ENCODE results near the gene DENND2A.

DENND2A gene

DNA sequence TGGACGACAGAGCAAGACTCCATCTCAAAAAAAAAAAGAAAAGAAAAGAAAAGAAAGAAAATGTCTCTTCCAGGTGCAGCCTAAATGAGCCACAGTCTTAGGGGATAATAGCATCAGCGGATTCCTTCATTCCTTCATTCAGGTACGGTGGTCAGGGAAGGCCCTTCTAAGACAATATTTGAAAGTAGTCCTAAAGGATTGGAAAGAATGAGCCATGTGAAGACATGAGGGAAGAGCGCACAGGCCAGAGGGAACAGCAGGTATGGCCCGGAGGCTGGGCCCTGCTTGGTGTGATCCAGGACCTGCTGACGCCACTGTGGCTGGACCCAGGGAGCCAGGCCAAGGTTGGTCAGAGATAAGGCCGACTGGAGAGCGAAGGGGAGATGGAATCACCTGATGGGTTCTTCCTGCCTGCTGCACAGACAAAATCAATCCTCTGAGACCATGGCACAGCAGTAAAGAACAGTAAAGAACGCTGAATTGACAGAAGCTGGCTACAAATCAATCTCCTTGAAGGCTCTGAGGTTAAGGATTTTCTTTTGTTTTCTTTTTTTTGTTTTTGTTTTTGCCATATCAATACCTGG lies 145.0 kb downstream of the DENND2A start:
- no peak for DNase-seq

DNA sequence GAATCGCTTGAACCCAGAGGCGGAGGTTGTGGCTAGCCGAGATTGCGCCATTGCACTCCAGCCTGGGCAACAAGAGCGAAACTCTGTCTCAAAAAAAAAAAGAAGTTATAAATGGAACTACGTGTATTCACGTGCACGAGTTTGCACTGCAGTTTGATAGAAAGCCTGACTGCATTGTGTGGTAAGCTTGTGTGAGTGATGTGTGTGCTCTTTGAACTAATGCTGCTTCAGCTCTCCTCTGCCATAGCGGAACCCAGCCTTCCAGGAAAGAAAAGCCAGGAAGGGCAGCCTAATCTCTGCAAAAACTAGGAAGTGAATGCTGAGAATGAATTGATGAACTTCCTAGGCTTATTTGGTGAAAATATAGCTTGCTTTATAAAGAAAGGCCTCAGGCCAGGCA lies 145.7 kb downstream of the DENND2A start:
- no peak for DNase-seq

DNA sequence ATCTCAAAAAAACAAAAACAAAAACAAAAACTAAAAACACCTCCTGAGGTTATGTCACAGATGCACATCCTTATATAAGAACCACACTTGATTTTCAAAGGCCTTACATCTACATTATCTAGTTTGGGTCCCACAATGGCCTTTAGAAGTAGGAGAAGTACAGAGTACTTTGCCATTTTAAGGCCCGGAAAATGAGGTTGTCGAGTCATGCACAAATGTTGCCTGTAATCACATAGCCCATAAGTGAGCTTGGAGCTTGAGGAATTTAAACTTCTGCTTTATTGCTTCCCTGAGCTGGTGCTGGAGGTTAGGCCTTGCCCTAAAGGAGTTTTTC lies 151.6 kb downstream of the DENND2A start:
- DNase-seq = no peak

DNA sequence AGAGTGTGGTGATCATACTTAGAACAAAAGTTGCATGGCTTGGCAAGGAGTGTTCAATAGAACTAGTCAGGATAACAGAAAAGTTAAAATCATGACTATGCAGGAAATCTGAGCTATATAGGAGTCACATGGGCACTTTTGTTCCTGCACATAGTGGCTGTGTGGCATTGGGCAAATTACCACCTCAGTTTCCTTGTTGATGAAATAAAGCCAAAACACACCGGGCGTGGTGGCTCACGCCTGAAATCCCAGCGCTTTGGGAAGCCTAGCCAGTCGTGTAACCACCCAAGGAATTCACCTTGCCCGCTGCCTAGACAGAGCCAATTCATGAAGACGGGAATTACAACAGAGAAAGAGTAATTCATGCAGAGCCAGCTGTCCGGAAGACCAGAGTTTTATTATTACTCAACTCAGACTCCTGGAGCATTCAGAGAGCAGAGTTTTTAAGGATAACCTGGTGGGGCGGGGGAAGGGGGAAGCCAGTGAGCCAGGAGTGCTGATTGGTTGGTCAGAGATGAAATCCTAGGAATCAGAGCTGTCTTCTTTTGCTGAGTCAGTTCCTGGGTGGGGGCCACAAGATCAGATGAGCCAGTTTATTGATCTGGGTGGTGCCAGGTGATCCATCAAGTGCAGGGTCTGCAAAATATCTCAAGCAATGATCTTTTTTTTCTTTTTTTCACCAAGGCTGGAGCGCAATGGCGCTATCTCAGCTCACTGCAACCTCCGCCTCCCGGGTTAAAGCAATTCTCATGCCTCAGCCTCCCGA lies 154.9 kb downstream of the DENND2A start:
- no peak for DNase-seq

DNA sequence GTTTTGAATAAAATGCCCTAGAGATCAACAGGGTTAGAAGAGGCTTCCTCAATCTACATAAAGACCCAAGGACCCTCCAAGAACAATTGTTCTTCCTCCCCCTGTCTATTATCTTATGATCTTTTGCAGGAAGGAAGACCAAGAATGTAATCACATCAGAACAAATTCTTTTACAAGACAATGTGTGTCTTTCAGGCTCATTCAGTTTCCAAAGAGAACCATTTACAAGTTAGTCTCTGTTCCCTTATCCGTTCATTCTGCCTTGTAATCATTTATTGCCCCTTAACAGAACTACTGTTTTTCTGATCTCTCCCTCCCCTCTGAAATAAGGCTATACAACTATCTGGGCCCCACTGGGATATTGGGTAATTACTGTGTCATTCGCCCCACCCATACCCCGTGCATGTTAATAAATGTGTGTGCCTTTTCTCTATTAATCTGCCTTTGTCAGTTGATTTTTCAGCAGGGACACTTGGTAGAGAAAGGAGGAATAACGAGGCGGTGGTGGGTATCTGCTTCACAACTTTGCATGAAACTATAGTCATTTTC lies 155.6 kb downstream of the DENND2A start:
- no peak for DNase-seq

DNA sequence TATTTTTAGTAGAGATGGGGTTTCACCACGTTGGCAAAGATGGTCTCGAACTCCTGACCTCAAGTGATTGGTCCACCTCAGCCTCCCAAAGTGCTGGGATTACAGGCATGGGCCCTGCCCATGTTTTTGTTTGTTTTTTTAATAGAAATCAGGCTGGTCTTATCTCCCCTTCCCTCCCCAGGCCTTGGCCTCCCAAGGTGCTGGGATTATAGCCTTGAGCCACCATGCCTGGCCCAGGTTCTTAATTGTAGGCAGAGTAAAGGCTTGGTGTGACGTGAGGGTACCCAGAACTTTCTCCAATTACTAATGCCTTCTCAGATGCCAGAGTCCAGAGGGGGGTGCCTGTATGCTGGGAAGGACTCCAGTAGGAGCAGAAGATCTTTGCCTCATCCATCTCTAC lies 156.1 kb downstream of the DENND2A start:
- DNase-seq = no peak

DNA sequence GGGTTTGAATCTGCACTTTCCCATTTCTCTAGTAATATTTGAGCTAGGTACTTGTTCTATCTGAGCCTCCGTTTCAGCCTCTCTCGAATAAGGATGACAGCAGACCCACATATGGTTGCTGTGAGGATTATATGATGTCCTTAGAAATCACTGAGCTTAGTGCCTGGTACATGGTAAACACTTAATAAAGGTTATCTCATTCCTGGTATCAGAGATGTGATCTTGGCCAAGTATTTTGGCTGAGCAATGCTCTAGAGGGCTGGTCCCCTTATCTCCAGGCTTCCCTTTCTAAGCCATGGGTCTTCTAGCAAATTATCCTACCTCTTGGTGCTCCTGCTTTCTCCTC lies 160.9 kb downstream of the DENND2A start:
- DNase-seq = no peak

DNA sequence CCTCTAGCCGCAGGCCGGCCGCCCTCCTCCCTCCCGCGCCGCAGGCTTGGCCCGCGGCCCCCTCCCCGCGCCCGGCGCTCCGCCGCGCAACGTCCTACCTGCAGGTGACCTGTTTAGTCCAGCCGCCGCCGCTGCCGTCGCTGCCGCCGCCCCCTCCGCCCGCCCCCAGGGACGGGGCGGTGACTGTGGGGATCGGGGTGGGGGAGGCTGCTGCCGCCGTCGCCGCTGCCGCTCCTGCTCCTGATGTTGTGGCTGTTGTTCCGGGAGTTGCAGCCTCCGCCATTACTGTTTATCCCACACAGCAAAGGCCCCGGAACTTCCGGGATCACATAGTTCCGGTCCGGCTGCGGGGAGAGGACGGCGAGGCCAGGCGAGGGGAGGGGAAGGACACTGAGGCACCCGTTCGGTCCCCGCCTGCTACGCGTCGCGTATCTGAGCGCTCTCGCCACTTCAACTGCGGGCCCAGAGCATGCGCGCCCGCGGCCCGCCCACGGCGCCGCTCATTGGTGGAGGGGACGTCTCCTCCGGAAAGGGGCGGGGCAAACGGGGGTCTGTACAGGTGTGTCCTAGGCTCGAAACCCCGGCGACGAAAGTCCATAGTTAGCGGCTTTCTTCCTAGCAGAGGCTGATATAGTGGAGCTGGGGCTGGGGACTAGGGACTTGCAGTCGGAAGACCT lies 161.4 kb downstream of the DENND2A start, which contains the start of gene MKRN1:
Gene MKRN1 (minus strand): TSS at position 444 of the 677 bp plus-strand sequence. CDS start 161 bp downstream, at position 283.
- DNase-seq = peak; percentile 100

DNA sequence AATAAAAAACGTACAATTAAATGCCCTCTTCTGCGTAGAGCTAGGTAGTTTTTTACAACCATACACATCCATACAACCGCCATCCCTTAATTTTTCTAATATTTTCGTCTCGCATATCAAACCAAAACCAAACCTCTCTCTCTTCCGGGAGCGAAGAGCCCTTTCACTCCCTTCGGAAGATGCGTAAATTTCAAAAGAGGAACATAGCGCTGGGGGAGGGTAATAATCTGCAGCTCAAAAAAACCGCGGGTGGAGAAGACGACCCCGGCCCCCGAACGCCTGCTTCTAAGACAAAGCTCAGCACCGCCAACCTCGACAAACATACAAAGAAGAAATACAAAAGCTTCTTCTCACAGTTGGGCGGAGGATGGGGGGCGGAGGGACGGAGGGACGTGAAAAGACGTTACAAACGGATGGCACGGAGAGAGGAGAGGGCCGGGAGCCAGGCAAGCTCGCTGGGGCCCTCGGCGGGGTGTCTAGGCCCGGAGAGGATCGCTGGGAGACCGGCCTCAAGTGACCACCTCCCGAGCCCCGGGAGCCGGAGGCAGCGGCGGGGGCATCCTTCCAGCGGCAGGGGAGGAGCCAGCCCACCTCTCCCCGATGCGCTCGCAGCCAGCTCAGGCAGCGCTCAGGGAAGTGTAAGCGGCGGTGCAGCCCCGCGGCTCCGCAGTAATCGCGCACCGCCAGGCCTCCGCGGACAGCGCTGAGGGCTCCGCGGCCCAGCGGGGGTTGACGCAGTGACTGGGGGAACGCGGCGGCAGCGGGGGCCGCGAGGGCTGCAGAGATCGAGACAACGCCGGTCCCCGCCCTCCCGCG lies 162.2 kb downstream of the DENND2A start:
- DNase-seq = peak; percentile 77

DNA sequence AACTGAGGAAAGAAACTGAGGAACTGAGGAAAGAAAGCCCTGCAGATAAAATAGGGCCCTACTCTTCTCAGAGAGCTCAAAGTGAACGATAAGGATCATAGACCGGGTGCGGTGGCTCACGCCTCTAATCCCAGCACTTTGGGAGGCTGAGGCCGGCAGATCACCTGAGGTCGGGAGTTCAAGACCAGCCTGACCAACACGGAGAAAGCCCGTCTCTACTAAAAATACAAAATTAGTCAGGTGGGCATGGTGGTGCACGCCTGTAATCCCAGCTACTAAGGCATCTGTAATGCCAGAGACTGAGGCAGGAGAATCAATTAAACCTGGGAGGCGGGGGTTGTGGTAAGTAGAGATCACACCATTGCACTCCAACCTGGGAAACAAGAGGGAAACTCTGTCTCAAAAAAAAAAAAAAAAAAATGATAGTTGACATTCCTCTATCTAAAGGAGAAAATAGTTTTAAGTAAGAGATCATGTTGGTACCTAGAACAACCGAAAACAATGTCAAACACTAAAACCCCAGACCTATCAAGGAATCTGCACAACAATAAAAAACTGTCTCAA lies 163.8 kb downstream of the DENND2A start:
- DNase-seq = no peak

DNA sequence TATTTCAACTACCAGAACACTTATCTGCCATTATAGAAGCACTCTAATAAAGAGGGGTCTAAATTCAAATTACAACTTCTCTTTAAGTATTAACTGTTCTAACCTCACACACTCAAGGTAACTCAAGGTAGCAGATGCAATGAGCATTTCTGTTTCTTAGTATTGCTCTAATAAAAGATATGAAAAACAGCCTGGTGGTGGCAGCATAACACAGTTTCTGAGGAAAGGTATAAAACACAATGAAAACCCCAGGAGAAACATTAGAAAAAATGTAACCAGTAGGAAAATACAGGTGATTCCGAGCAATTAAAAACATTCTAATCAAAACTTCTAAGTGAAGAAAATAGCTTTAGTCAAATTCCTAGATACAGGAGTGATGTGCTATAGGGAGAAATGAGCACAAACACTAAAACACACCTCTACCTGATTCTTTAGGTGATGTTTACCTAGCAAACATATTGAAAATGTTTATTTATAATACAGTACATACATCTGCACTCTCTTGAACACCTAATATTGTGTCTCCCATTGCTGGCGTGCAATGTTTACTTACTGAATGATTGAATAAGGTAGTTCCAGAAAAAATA lies 164.8 kb downstream of the DENND2A start:
- DNase-seq = peak; percentile 69

Measured in RPMI8226 (cell line).